SH-SY5Y (cell line): ENCODE measurements around the gene MYT1.

ENCODE experiments used
- GATA2 ChIP-seq: IDR thresholded peaks from 2 replicates; pipeline ENCODE4 v1.6.1; 2011; ENCODE audit warnings: mild to moderate bottlenecking, low read depth, low read length
- GATA3 ChIP-seq: IDR thresholded peaks from 2 replicates; pipeline ENCODE4 v1.6.1; 2011; ENCODE audit warnings: low read depth, mild to moderate bottlenecking, low read length, moderate library complexity

GRCh38 chr20:64130876-64131275, 33.4 kb upstream of the MYT1 start:
- TF ChIP-seq GATA3 (no peak), GATA2 (no peak)
